Fibroblast of pulmonary artery (primary cell): Measurements from ENCODE around the gene SH2D6.

ENCODE experiments used
- DNase-seq: peaks from one replicate; pipeline ENCODE4 v3.0.0-alpha.2; 2010; ENCODE audit warnings: low read depth
- H3K4me3 ChIP-seq: replicated peaks from 2 replicates; pipeline ENCODE4 v1.5.1; 2011; ENCODE audit warnings: low read depth, mild to moderate bottlenecking, control low read depth, low read length, moderate library complexity
- TF ChIP-seq, protein P1 (sequence below): IDR thresholded peaks from 2 replicates; pipeline ENCODE4 v1.5.1; 2011; ENCODE audit warnings: mild to moderate bottlenecking, control low read depth, low read length, inconsistent platforms; ENCODE audit errors: missing control alignments

SH2D6 gene

DNA sequence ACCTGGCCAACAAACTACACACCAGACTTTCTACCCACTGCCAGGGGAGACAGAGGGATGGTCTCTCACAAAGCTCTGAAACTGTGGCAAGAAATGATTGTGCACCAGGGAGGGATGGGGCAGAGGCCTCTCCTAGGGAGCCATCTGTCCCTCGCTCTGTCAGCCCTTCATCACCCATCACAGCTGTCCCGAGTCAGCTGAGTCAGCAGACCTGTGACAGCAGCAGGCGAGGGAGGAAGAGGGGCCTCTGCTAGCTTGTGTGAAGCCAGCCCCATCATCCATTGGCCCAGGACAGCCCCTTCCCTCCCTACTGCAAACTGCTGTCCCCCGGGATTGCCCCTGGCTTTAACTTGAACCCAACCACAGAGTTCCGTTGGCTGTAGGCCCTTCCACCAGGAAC lies 5.0 kb downstream of the SH2D6 start:
- DNase-seq: no peak
- TF ChIP-seq, protein P1, sequence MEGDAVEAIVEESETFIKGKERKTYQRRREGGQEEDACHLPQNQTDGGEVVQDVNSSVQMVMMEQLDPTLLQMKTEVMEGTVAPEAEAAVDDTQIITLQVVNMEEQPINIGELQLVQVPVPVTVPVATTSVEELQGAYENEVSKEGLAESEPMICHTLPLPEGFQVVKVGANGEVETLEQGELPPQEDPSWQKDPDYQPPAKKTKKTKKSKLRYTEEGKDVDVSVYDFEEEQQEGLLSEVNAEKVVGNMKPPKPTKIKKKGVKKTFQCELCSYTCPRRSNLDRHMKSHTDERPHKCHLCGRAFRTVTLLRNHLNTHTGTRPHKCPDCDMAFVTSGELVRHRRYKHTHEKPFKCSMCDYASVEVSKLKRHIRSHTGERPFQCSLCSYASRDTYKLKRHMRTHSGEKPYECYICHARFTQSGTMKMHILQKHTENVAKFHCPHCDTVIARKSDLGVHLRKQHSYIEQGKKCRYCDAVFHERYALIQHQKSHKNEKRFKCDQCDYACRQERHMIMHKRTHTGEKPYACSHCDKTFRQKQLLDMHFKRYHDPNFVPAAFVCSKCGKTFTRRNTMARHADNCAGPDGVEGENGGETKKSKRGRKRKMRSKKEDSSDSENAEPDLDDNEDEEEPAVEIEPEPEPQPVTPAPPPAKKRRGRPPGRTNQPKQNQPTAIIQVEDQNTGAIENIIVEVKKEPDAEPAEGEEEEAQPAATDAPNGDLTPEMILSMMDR: no peak
- H3K4me3 ChIP-seq: no peak overlapping the region

DNA sequence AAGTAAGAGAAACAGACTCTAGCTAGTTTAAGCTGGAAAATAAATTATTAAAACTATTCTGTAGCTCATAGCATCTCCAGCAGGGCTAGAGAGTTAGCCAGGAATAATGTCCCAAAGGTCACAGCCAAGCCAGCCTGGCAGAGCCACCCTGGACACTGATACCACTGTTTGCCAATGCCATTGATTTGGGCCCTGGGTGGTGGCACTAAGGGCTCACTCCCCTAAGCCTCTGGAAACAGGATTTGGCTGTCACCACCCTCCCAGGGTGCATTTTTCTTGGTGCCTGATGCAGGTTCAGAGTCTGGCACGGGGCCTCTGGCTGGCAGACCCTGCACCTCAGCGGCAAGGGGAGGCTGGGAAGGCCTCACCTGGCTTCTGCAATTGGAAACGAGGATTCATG lies 7.1 kb downstream of the SH2D6 start:
- no peak overlapping the region for H3K4me3 ChIP-seq
- TF ChIP-seq, protein P1: no peak
- no peak for DNase-seq

DNA sequence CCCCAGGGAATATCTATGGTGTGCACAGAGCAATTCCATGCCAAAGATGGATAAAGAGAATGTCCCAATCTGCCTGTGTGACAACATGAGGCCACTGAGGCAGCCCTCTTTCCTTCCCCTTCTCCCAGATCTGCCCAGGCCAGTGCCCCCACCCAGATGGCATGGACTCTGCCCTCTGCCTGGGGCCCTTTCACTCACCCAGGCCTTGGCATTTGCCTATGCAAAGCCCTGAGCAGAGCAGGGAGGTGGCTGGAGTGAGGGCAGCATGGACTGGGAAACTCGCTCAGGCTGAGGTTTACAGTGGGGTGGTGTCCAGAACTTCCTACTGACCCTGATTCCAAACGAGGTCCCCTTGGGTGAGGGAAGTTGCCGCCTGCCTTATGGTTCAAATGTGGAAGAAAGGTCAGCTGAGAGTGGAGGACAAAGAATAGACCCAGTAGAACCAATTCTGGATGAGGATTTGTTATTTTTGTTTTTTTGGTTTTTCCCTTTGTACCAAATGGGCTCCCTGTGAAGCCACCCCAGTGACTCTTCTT lies 8.9 kb downstream of the SH2D6 start:
- no peak for DNase-seq
- H3K4me3 ChIP-seq: no peak overlapping the region
- TF ChIP-seq, protein P1: no peak

DNA sequence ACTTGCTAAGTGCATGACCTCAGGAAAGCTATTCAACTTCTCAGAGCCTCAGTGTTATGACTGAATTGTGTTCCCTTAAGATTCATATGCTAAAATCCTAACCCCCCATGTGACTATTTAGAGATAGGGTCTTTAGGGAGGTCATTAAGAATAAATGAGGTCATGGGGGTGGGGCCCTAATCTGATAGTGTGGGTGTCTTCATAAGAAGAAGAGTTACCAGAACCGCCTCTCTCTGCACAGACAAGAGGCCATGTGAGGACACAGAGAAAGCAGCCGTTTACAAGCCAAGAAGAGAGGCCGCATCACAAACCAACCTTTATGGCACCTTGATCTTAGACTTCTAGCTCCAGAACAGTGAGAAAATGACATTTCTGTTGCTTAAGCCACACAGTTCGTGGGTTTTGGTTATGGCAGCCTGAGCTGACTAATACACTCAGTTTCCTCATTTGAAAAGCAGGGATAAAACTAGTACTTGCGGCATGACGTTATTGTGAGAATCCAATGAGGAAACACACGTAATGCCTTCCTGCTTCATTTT lies 9.9 kb downstream of the SH2D6 start:
- TF ChIP-seq, protein P1: no peak
- DNase-seq: no peak
- H3K4me3 ChIP-seq: no peak overlapping the region

DNA sequence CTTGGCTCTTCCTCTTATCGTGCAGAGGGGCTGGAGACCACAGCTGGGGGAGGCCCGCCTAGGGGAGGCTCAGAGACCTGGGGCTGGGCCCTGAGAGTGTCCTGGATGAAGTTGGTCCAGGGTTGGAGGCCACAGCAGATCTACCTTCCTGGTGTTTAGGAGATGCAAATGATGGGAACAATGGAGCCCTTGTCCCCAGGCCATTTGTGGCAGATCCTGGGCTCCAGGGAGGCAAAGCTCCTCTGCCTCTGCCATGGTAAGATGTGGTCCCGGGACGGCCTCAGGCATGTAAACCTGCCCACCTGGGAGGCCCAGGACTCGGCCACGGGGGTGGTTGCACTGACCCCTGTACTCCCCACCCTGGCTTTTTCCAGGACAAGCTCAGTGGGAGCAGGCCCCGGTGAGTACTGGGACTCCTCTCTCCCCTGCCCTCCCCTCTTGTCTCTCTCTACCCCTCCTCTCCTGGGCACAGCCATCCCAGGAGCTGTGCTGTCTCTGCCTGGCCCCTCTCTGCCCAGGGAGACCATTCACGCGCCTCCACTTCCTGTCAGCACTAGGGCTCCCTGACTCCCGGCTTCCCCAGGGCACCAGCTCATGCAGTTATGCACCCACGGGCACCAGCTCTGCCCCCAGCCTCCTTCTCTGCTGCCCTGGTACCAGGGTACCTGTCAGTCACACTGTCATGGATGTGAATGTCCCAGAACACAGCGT lies 10.9 kb downstream of the SH2D6 start:
- no peak for DNase-seq
- TF ChIP-seq, protein P1: no peak
- no peak overlapping the region for H3K4me3 ChIP-seq

DNA sequence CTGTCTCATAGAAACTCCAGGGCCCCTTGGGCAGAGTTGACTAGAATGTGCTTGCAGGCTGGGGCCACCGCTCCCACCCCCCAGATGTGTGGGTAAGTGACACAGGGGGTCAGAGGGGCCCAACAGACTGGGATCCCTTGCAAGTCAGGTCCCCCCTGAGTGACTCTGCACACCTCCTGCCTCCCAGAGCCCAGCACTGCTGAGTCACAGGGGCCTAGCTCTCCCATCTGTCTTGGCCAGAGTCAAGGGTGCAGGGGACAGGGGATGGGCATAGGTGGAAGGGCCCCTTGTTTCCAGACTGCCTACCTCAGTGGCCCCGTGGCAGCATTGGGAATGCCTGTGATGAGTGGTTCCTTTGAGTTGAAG lies 11.4 kb downstream of the SH2D6 start:
- TF ChIP-seq, protein P1: no peak
- DNase-seq: no peak

More for the DNA sequence above, 11.4 kb downstream of the SH2D6 start:
- no peak overlapping the region for H3K4me3 ChIP-seq
